OCI-LY7 (cell line): Measurements from ENCODE around the gene CFAP141. TPM values are rescaled to one million over a fixed set of nuclear protein-coding genes. Genes with fewer than 3 reads are reported as not detected.
A peak's percentile ranks its signal among the peaks of the same experiment; 100 is the strongest.

Experiments
- BruUV-seq: library from RNA; stranded (reverse); fragments of 400-500 nt; replicated peaks from 2 replicates; lab custom pipeline; 2021; lab: Mats Ljungman, UMichigan
- CTCF ChIA-PET: fragments of 300-600 bp; sonication (Branson Sonifier 250); formaldehyde crosslinking; loops from one replicate; lab custom pipeline; 2022; ENCODE audit warnings: antibody characterized with exemption; ENCODE audit not compliant: unreplicated experiment; lab: Charles Lee
- POLR2A ChIA-PET: fragments of 300-600 bp; sonication (Branson Sonifier 250); formaldehyde crosslinking; loops from one replicate; lab custom pipeline; 2022; ENCODE audit warnings: antibody characterized with exemption; lab: Charles Lee
- DNase-seq: peaks from one replicate; pipeline ENCODE4 v3.0.0-alpha.2; 2015; ENCODE audit warnings: low spot score
- H2AFZ ChIP-seq: fragments of 200-600 bp; sonication (generic), shearing (Covaris generic); 2 replicates; pipeline ENCODE4 v1.6.1; 2014; ENCODE audit warnings: mild to moderate bottlenecking, antibody characterized with exemption, low read length, moderate library complexity
- H3K27ac ChIP-seq: fragments of 200-600 bp; sonication (generic); 2 replicates; pipeline ENCODE4 v1.5.1; 2014; ENCODE audit warnings: mixed run types, low read depth, mild to moderate bottlenecking, moderate library complexity, low read length, inconsistent platforms; ENCODE audit not compliant: poor library complexity, severe bottlenecking
- H3K36me3 ChIP-seq: fragments of 200-600 bp; sonication (generic); 2 replicates; pipeline ENCODE4 v1.6.1; 2014; ENCODE audit warnings: mild to moderate bottlenecking, antibody characterized with exemption, low read length, moderate library complexity, mixed read lengths; ENCODE audit not compliant: insufficient read depth
- H3K4me1 ChIP-seq: fragments of 200-600 bp; sonication (generic); 2 replicates; pipeline ENCODE4 v1.5.1; 2014; ENCODE audit warnings: mild to moderate bottlenecking, low read length; ENCODE audit not compliant: insufficient read depth, poor library complexity, severe bottlenecking
- H3K4me2 ChIP-seq: fragments of 200-600 bp; sonication (generic); 2 replicates; pipeline ENCODE4 v1.6.1; 2014; ENCODE audit warnings: mild to moderate bottlenecking, low read length
- H3K4me3 ChIP-seq: fragments of 200-600 bp; sonication (generic); 2 replicates; pipeline ENCODE4 v1.5.1; 2014; ENCODE audit warnings: mild to moderate bottlenecking, low read depth, low read length; ENCODE audit not compliant: poor library complexity, severe bottlenecking
- H3K79me2 ChIP-seq: fragments of 200-600 bp; sonication (generic); 2 replicates; pipeline ENCODE4 v1.6.1; 2016; ENCODE audit warnings: low read depth, mild to moderate bottlenecking, low read length, moderate library complexity, mixed read lengths; ENCODE audit not compliant: insufficient read depth
- H3K9me2 ChIP-seq: fragments of 200-600 bp; sonication (generic); 2 replicates; pipeline ENCODE4 v1.6.1; 2016; ENCODE audit warnings: mild to moderate bottlenecking, low read length, mixed read lengths; ENCODE audit not compliant: insufficient read depth
- H3K9me3 ChIP-seq: fragments of 200-600 bp; sonication (generic); 2 replicates; pipeline ENCODE4 v1.6.1; 2014; ENCODE audit warnings: mild to moderate bottlenecking, mixed run types, low read length, mixed read lengths
- H4K20me1 ChIP-seq: fragments of 200-600 bp; sonication (generic); 2 replicates; pipeline ENCODE4 v1.6.1; 2014; ENCODE audit warnings: mild to moderate bottlenecking, antibody characterized with exemption, low read length, moderate library complexity, mixed read lengths; ENCODE audit not compliant: insufficient read depth
- EZH2phosphoT487 ChIP-seq: fragments of 200-600 bp; sonication (generic); IDR thresholded peaks from 2 replicates; pipeline ENCODE4 v1.6.1; 2018; ENCODE audit warnings: low read depth, borderline replicate concordance, mild to moderate bottlenecking, mixed run types, antibody characterized with exemption, low read length, moderate library complexity, mixed read lengths
- intact Hi-C: fragments of 100-400 bp; cut with micrococcal nuclease; formaldehyde crosslinking; loops from one replicate; pipeline ENCODE4 v1.10.0; 2022; ENCODE audit not compliant: unreplicated experiment
- total RNA-seq, 2 experiments: library from RNA; depleted of rRNA in 1 of 2; stranded (reverse); fragments of >200 nt in 1 of 2; shearing (Covaris generic) in 1 of 2; gene quantifications; 2 replicates each; pipeline ENCODE4 v1.2.3, GENCODE V29; 2014 to 2022
- TF ChIP-seq, protein P1 (sequence below): fragments of 200-600 bp; sonication (generic); conservative IDR thresholded peaks from 2 replicates; pipeline ENCODE4 v1.5.1; 2014; ENCODE audit warnings: mild to moderate bottlenecking, antibody characterized with exemption, low read length, moderate library complexity, mixed read lengths

Gene CFAP141
- total RNA-seq, 2 experiments from 2014 or later: not detected

DNA sequence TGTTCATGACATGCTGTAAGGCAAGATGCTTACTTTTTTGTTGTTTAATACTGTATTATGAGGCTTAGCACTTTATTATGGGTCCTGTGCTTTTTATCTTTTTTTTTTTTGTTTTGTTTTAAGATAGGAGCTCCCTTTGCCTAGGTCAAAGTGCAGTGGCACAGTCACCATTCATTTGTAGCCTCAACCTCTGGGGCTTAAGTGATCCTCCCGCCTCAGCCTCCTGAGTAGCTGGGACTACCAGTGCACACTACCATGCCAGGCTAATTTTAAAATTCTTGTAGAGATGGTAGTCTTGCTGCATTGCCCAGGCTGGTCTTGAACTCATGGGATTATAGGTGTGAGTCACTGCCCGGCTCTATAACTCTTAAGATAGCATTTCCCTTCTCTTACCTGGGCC is 19.2 kb upstream of the CFAP141 start:
- Histone ChIP-seq H4K20me1 (peaks cover 28% of the 10 kb centered on the region; the same call in 1 of the 2 replicates), H3K4me3 (no peak overlapping the region), H3K9me3 (peaks cover 8% of the 10 kb centered on the region; the same call in 1 of the 2 replicates), H3K4me1 (peaks cover 23% of the 10 kb centered on the region), H3K79me2 (peaks cover 87% of the 10 kb centered on the region), H3K36me3 (peaks cover 90% of the 10 kb centered on the region), H2AFZ (no peak overlapping the region), H3K9me2 (no peaks in the 10 kb centered on the region), H3K4me2 (no peak overlapping the region), H3K27ac (no peak overlapping the region)
- CTCF ChIA-PET: no interaction called here
- no peak for DNase-seq
- no TSS peak for BruUV-seq
- POLR2A ChIA-PET: no interaction called here
- TF ChIP-seq, protein P1, sequence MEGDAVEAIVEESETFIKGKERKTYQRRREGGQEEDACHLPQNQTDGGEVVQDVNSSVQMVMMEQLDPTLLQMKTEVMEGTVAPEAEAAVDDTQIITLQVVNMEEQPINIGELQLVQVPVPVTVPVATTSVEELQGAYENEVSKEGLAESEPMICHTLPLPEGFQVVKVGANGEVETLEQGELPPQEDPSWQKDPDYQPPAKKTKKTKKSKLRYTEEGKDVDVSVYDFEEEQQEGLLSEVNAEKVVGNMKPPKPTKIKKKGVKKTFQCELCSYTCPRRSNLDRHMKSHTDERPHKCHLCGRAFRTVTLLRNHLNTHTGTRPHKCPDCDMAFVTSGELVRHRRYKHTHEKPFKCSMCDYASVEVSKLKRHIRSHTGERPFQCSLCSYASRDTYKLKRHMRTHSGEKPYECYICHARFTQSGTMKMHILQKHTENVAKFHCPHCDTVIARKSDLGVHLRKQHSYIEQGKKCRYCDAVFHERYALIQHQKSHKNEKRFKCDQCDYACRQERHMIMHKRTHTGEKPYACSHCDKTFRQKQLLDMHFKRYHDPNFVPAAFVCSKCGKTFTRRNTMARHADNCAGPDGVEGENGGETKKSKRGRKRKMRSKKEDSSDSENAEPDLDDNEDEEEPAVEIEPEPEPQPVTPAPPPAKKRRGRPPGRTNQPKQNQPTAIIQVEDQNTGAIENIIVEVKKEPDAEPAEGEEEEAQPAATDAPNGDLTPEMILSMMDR: no peak
- TF ChIP-seq EZH2phosphoT487: no peak
- intact Hi-C loops: no loop called here

DNA sequence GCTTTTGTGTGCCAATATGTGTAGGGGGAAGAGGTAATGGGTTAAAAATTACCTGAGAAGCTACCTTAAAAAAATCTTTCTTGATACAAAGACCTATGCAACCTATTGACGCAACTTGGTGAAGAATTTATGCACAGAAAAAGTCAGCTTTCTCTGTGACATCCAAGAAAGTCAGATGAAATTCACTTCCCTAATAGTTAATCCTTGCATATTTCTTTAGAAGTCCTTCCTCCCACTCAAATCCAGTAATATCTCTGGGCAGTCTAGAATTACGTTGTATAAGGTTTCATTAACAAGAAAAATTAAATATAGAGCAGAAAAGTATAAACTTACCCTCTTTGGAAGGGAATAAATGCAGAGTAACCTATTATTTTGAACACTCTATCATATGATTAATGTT is 17.5 kb upstream of the CFAP141 start:
- no peak for DNase-seq
- Histone ChIP-seq H3K4me3 (peak overlapping the region; percentile 96), H3K27ac (no peak overlapping the region), H3K36me3 (peaks cover 84% of the 10 kb centered on the region), H3K4me2 (peak overlapping the region; percentile 90), H2AFZ (no peak overlapping the region), H4K20me1 (peaks cover 29% of the 10 kb centered on the region; the same call in 1 of the 2 replicates), H3K4me1 (peaks cover 29% of the 10 kb centered on the region), H3K9me2 (no peaks in the 10 kb centered on the region), H3K79me2 (peaks cover 92% of the 10 kb centered on the region), H3K9me3 (peaks cover 7% of the 10 kb centered on the region; the same call in 1 of the 2 replicates)
- CTCF ChIA-PET: no interaction called here
- no peak for TF ChIP-seq EZH2phosphoT487
- TF ChIP-seq, protein P1: no peak
- POLR2A ChIA-PET: no interaction called here
- BruUV-seq: no TSS peak
- intact Hi-C loops: no loop called here

DNA sequence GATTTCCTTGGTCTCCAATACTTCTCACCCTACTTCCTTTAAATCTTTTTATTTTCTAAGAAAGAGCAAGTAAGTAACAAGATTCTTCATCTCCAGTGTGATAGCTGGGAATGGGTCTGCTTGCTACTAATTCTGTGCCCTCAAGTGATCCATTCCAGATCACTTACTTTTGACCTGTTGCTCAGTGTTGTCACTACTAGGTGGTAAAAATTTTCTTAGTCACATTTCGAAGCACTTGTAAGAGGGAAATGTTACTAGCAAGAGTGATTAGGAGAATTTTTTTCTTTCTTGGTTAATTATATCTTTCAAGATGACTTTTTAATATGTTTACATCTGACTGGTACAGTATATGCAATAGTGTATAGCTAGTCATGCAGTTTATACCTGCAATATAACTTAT is 16.8 kb upstream of the CFAP141 start:
- H4K20me1 ChIP-seq: peaks cover 36% of the 10 kb centered on the region; the same call in 1 of the 2 replicates
- TF ChIP-seq, protein P1: no peak
- no peak for TF ChIP-seq EZH2phosphoT487
- H3K4me2 ChIP-seq: peak overlapping the region; percentile 90
- no peak overlapping the region for H2AFZ ChIP-seq
- H3K9me3 ChIP-seq: peaks cover 7% of the 10 kb centered on the region; the same call in 1 of the 2 replicates
- ChIA-PET CTCF (interaction anchor here (1.1 kb wide), 1 partner anchor 49 kb away, joined by 3 read pairs; no protein-coding TSS in a partner anchor), POLR2A (interaction anchor here (0.5 to 0.7 kb wide), 3 partner anchors 9 to 954 kb away, joined by 3 to 4 read pairs (median 3); no protein-coding TSS in a partner anchor)
- intact Hi-C loops: no loop called here
- no peak overlapping the region for H3K27ac ChIP-seq
- H3K36me3 ChIP-seq: peaks cover 84% of the 10 kb centered on the region
- no peak for DNase-seq
- H3K9me2 ChIP-seq: no peaks in the 10 kb centered on the region
- peaks cover 94% of the 10 kb centered on the region for H3K79me2 ChIP-seq
- H3K4me3 ChIP-seq: peak overlapping the region; percentile 96
- BruUV-seq: no TSS peak
- peaks cover 37% of the 10 kb centered on the region for H3K4me1 ChIP-seq
